GM19240 (cell line): ENCODE data around the gene MYH4.

Source experiments
- DNase-seq: peaks from one replicate; pipeline ENCODE4 v3.0.0; 2011; ENCODE audit warnings: low spot score; ENCODE audit not compliant: insufficient read length

Gene MYH4

DNA sequence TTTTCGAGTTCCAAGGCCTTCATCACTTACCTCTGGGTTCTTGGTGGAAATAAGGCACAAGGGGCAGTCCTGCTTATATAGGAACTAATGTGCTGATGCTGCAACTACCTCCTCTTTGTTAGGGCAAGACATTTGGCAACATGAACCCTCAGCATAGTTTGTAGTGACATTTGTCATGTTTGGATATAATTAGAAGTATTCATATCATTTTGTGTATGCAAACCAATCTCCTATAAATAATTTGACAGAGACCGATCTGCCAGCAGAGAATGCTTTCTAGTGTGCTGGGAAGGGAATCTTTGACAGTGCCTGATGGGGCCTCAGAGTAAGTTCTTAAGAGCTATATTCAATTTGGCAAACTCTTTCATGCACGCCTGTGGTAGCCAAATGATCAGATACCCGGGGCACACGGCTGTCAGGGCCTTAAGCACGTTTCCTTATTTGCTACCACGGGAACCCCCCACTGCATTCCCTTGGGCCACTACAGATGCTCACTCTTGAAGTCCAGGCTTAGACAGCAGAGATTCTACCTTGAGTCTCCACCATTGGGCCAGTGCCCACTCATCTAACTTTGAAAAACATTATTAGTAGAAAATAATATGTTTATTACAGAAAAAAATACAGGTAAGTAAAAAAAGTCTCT lies 47.3 kb downstream of the MYH4 start, which contains the start of gene MYH8:
Gene MYH8, minus strand, starts transcription at position 51 of the 643 bp plus-strand sequence. CDS start 1,723 bp downstream, outside the sequence.
- no peak for DNase-seq

DNA sequence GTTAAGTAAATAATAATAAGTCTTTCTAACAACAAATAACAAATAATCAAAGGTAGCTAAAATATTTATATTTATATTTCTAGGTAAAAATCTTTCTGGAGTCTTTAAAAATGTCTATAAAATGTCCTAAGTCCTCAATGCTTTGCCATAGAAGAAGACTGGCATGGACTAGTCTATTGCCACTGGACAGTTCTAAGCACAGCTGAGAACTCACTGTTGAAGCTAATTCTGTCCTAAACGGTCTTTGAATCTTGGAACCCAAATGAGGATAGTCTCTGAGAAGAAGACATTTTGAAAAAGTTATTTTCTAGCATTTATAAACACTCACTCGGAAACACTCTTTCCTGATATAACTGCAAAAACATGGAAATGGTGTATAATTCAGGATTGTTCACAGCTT lies 48.1 kb downstream of the MYH4 start:
- DNase-seq: no peak

GRCh38 chr17:10420811-10421210 lies 48.5 kb downstream of the MYH4 start:
- no peak for DNase-seq

DNA sequence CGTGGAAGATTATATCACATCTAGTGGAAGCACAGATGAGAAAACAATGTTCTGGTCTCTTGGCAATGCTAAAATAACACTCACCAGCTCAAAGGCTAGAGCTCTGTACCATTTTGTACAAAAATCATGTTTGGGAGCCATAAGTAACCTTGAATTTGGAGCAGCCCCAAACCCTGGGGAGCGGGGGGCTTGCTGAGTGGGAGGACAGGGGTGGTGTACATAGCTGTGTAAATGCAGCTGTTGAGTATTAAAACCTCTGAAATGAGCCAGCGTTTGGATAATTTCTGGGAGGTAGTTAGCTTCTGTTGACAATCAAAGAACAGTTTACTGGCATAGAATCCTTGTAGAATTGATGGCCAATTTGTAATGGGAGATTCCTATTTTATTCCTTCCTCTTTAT lies 51.9 kb downstream of the MYH4 start:
- DNase-seq: no peak

DNA sequence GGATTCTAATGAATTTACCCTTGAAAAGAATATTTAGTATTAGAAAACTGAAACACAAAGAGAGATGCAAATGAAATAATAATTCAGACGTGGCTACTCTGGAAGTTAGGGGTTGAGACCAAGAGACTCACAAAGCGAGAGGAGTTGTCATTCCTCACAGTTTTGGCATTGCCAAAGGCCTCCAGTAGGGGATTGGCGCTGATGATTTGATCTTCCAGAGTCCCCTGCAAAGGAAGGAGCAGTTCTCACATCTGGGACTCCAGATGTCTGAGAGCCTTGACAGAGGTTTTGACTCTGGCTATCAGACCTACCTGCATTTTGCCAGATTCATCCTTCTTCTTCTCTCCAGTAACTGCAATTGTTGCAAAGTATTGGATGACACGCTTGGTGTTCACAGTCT lies 54.2 kb downstream of the MYH4 start:
- DNase-seq: no peak

GRCh38 chr17:10403589-10403988 lies 65.8 kb downstream of the MYH4 start:
- DNase-seq: no peak

DNA sequence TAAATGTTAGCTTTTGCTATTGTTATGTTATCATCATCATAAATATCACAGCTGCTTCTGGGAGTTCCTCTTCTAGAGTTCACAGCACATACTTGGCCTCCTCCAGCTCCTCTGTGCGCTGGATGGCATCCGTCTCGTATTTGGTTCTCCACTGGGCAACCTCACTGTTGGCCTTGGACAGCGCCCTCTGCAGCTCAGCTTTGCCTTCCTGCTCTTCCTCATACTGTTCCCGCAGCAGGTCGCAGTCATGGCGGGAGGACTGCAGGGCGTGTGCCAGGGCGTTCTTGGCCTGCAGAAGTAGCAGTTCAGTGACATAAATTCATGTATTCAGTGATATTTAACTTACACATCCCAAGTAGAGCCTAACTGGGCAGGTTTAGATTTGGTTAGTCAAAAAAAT lies 71.0 kb downstream of the MYH4 start:
- no peak for DNase-seq

GRCh38 chr17:10396524-10397163 lies 72.7 kb downstream of the MYH4 start:
- DNase-seq: no peak

- no peak for DNase-seq
Observed at GRCh38 chr17:10394201-10394887, 75.0 kb downstream of the MYH4 start.
